ENCODE measurements around the gene NUBP2.

NUBP2 gene, protein sequence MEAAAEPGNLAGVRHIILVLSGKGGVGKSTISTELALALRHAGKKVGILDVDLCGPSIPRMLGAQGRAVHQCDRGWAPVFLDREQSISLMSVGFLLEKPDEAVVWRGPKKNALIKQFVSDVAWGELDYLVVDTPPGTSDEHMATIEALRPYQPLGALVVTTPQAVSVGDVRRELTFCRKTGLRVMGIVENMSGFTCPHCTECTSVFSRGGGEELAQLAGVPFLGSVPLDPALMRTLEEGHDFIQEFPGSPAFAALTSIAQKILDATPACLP

GRCh38 chr16:1782408-1783264 lies at the start of gene NUBP2, which contains the start of gene SPSB3:
TSS of gene NUBP2 (plus strand) at chr16:1782960. CDS start at chr16:1783021, 61 bp downstream.
TSS of gene SPSB3 (minus strand) at chr16:1782571. CDS start at chr16:1781483, 1,088 bp downstream.
- peak; percentile 90 to 93 for DNase-seq

- no peak for DNase-seq
These were observed 48.6 kb upstream of the NUBP2 start for GRCh38 chr16:1734123-1734522.

GRCh38 chr16:1734816-1735215 lies 47.9 kb upstream of the NUBP2 start:
- DNase-seq, result no peak

GRCh38 chr16:1740234-1740633 lies 42.5 kb upstream of the NUBP2 start:
- no peak for DNase-seq

- DNase-seq, result no peak
These were observed 41.8 kb upstream of the NUBP2 start for GRCh38 chr16:1740781-1741490.

GRCh38 chr16:1741553-1742165 lies 41.1 kb upstream of the NUBP2 start:
- no peak for DNase-seq

- no peak for DNase-seq
These were observed 39.1 kb upstream of the NUBP2 start for GRCh38 chr16:1743376-1744337.

- DNase-seq, result no peak
These were observed 38.4 kb upstream of the NUBP2 start for GRCh38 chr16:1744338-1744840.

DNA sequence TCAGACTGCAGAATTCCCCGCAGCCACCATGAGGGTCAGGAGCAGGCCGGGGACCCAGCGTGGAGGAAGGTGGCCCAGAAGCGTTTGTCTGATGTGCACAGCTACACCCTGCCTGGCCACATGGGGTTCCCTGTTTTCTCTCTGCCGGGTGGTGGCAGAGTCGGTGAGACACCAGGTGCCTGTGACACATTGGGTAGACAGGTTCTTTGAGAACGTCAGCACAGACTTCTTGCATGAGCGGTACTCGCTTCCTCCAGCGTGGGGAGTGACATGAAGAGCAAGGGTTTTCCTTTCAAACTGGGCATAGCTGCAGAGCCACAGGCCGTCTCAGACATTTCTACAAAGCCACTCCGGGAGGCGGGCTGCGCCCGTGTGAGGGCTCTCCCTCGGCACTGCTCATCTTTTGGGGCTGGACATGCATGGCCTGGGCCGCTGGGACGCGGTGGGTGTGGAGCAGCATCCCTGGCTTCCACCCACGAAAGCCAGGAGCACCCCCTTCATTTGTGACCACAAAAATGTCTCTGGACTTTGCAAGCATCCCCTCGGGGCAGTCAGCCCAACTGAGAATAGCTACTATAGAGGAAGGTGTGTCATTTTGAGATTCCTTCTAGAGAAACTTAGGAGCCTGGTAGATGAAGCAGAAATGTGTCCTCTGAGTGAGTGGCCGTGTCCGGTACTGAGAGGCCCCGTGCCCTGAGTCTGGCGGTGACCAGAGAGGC lies 37.4 kb upstream of the NUBP2 start:
- no peak for DNase-seq

DNA sequence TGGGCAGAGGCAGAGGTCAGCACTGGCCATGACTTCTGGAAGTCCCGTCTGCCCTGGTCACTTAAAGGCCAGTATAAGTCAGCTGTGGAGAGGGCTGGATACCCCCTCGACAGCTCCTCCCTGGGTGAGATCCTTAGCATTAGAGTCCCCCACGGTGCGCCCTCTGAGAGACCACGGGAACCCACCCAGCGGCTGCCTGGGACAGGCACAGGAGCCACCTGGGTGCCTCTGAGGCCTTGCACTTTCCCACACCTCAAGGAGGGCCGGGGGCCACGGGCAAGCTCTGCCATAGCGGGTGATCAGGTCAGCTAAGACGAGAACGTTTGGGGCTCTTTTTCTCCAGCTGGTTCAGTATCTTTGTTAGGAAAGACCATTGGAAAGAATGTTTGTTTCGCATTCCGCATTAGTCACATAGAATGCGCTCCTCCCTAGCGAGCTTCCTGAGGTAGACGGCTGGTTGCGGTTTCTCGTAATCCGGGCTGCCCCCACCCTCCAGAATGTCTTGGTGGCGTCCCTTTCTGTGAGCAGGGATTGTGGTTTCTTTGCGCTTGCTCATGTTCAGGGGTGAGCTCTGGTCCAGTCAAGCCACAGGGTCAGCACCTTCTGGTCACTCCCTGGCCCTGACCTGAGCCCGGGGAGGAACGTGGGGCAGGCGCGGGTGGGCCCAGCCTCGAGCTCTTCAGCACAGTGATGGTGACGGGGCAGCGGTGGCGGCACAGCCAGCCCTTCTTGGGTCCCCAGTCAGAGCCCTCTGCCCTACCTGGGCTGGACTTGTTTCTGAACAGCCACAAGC lies 36.7 kb upstream of the NUBP2 start:
- no peak for DNase-seq

DNA sequence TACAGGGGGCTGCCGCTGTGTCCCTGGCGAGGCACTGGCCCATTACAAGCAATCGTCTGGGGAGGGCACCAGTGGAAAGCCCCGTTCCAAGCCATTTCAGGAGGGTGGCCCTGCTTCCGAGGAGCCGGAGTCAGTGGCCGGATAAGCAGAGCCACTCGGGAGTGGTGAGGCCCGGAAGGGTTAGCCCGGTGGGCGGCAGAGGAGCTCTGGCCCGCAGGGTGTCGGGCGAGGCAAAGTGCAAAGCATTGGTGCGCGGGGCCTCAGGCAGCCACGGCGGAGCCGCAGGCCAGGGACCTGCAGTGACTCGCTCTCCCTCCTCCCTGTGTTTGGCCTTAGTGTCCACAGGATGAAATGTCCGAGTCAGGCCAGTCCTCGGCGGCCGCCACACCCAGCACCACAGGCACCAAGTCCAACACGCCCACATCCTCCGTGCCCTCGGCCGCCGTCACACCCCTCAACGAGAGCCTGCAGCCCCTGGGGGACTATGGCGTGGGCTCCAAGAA lies 36.0 kb upstream of the NUBP2 start:
- no peak for DNase-seq

DNA sequence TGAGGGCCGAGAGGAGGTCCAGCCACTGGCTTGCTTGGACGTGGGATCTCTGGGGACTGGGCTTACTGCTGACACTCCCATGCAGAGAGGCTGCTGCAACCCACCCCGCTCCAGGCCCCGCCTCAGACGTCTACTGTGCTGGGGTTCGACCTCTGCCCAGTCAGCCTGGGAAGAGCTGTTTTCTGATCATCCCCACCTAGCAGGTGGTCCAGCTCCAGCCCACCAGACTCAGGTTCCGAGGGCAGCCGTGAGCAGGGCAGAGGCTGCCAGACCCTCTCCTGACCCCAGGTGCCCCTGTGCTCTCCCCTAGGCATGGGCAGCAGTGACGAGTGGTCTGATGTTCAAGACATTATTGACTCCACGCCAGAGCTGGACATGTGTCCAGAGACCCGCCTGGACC lies 34.8 kb upstream of the NUBP2 start:
- DNase-seq, result no peak

DNA sequence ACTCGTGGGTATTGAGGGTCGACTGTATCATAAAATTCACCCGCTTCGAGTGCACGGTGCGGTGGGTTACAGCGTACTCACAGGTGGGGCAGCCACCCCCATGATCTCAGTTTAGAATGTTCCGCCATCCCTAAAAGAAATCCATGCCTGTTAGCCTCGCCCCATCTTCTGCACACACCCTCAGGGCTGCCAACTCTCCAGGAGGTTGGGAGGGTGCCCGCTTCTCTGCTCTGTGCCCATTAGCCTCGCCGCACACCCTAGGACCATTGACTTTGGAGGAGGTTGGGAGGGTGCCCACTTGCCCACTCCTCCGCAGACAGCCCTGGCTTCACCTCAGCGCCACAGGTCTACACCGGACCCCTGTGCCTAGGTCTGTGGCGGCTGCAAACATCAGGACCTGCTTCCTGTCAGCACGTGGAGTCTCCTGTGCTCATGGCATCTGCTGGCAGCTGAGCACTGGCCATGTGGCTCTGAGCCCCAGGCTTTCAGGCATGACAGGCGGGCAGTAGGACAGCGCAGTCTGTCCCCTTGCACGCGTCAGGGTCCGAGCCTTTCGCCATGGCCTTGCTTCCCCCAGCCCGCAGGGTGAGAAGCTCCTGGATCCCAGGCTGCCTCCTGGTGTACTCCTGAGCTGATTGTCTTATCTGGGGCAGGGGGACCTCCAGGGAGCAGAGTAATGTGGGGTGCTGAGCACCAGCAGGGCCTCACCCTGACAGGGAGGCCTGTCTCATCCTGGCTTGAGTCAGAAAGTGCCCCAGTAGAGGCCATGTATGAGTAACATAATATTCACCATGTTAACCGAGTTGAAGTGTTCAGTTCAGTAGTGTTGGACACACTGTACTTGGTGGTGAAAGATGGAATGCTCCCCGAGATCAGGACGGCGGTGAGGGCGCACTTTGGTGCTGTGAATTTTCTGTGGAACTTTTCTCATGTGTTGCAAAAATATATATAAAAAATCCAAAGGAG lies 33.3 kb upstream of the NUBP2 start:
- DNase-seq, result no peak

DNA sequence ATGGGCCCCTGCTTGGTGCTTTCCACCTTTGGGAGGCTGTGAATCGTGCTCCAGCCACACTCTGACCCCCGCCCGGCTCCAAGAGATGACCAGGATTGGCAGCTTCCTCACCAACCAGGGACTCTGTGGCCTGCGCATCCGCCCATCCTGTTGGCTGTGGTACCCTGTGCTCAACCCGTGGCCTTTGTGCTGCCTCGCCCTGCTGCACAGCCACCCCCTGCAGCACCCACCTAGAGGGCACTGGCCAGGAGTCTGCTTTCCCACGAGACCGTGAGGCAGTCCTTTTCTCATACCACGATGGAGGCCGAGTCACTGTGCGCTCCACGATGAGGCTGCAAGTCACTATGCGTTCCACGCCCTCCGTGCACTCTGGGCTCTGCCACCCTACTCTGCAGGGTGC lies 30.8 kb upstream of the NUBP2 start:
- DNase-seq, result no peak

GRCh38 chr16:1752853-1753252 lies 29.9 kb upstream of the NUBP2 start:
- DNase-seq, result no peak

DNA sequence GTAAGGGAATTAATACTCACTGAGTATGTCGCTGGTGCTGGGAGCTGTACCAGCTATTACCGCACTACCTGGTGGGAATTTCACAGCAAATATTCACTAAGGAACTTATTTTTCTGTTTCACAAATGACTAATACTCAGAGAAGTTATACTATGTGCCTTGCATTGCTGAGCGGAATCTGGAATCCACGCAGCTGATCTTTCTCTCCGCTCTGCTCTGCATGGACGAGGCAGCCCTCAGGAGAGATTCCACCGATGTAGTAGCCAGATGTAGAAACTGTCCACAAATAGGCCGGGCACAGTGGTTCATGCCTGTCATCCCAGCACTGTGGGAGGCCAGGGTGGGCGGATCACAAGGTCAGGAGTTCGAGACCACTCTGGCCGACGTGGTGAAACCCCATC lies 28.6 kb upstream of the NUBP2 start:
- DNase-seq, result no peak

- DNase-seq, result no peak
These were observed 24.9 kb upstream of the NUBP2 start for GRCh38 chr16:1757714-1758461.

DNA sequence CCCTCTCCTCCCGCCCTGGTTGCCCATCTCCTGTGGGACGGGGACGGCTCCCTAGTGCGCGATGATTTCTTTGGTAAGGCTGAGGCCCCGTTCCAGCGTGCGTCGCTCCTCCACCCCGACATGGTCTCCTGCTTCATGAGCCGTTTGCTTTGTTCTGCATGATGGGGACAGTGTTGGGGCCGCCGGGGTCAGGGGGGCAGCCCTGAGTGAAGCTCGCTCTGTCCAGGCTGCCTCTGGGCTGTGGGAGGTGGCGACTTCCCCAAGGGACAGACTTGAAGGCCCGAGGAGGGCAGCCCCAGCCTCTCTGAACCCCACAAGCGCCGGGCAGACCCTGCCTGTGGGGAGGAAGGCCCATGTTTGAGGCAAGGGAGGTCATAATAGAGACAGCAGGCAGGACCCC lies 23.8 kb upstream of the NUBP2 start:
- no peak for DNase-seq

Measured in Kasumi-1 (cell line).